ENCODE results near the gene TNS4.

The TNS4 gene

GRCh38 chr17:40471846-40472732 is 29.3 kb downstream of the TNS4 start:
- DNase-seq, result no peak

GRCh38 chr17:40470932-40471828 is 30.2 kb downstream of the TNS4 start:
- DNase-seq, result no peak

GRCh38 chr17:40469805-40470675 is 31.4 kb downstream of the TNS4 start:
- no peak for DNase-seq

- no peak for DNase-seq
Observed at GRCh38 chr17:40468560-40468959, 32.9 kb downstream of the TNS4 start.

- no peak for DNase-seq
Observed at GRCh38 chr17:40467281-40467867, 34.0 kb downstream of the TNS4 start.

- DNase-seq, result no peak
Observed at GRCh38 chr17:40466298-40466971, 35.0 kb downstream of the TNS4 start.

GRCh38 chr17:40464392-40464855 is 37.0 kb downstream of the TNS4 start:
- no peak for DNase-seq

- no peak for DNase-seq
Observed at GRCh38 chr17:40463122-40463550, 38.3 kb downstream of the TNS4 start.

GRCh38 chr17:40462343-40463121 is 38.9 kb downstream of the TNS4 start:
- DNase-seq, result no peak

GRCh38 chr17:40461732-40462342 is 39.6 kb downstream of the TNS4 start:
- DNase-seq, result no peak

- no peak for DNase-seq
Observed at GRCh38 chr17:40460968-40461731, 40.3 kb downstream of the TNS4 start.

- no peak for DNase-seq
Observed at GRCh38 chr17:40460604-40460967, 40.8 kb downstream of the TNS4 start.

GRCh38 chr17:40459636-40460603 is 41.5 kb downstream of the TNS4 start:
- no peak for DNase-seq

- no peak for DNase-seq
Observed at GRCh38 chr17:40458851-40459482, 42.5 kb downstream of the TNS4 start.

- DNase-seq, result no peak
Observed at GRCh38 chr17:40457964-40458791, 43.2 kb downstream of the TNS4 start.

- no peak for DNase-seq
Observed at GRCh38 chr17:40457369-40457768, 44.1 kb downstream of the TNS4 start.

- DNase-seq, result no peak
Observed at GRCh38 chr17:40456396-40456951, 44.9 kb downstream of the TNS4 start.

All from stimulated activated CD4-positive, alpha-beta T cell treated with anti-CD3 and anti-CD28 coated beads, Interleukin-1b, Interleukin-23, amount 100 ng/mL, for 48 hours (primary cell).